ACHN (cell line): ENCODE data around the gene ABCG2.

ENCODE experiments used
- DNase-seq: peaks from one replicate; pipeline ENCODE4 v3.0.0-alpha.2; 2015
- in situ Hi-C: cut with HindIII; loops from 2 replicates; pipeline ENCODE4 v1.10.0; 2017; ENCODE audit warnings: low sequenced_read_pairs, low pct_ligation_motif_present, low pct_unique_long_range_greater_than_20kb

Gene ABCG2

GRCh38 chr4:88043586-88044340 is 114.7 kb downstream of the ABCG2 start:
- in situ Hi-C loops = no loop called here
- DNase-seq = no peak

- DNase-seq = no peak
- in situ Hi-C loops = no loop called here
Measured at GRCh38 chr4:88043001-88043400, 115.4 kb downstream of the ABCG2 start.

DNA sequence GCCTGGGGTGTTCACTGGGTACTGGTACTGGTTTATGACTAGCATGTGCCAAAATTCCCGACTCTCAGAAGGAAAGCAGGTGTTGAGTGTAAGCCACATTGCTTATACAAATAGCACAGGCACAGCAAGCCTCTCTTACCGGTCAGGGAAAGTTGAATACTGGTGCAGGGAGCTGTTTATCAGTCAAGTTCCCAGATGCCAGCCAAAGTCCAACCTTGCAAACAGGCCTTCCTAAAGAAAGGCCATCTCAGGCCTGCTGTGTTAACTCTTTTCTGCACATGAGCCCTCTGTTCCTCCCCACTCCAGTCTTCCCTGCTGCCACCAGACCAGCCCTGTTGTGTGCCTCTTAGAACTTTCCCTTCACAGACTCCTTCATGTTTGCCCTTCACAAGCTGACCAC is 116.8 kb downstream of the ABCG2 start:
- no peak for DNase-seq
- in situ Hi-C loops = no loop called here

- in situ Hi-C loops = no loop called here
- DNase-seq = no peak
Measured at GRCh38 chr4:88040707-88041106, 117.7 kb downstream of the ABCG2 start.
